CD14-positive monocyte (primary cell): ENCODE measurements around the gene RBM4B. TPM values are rescaled to one million over a fixed set of nuclear protein-coding genes. Genes with fewer than 3 reads are reported as not detected.

ENCODE experiments used
- DNase-seq, 3 donors: peaks; one replicate each; pipeline ENCODE4 v3.0.0-alpha.2; 2011 to 2022
- H2AFZ ChIP-seq: 2 replicates; pipeline ENCODE4 v1.6.0; 2012; ENCODE audit warnings: mild to moderate bottlenecking, low read depth, low read length, inconsistent platforms; ENCODE audit not compliant: insufficient read depth, poor library complexity, severe bottlenecking
- H3K27ac ChIP-seq, 2 donors: 1 replicate in 1 of 2; 2 replicates in 1 of 2; pipeline ENCODE4 v1.5.1; 2012 to 2013; ENCODE audit warnings: low read length in 2 of 2, control low read depth in 1 of 2, inconsistent platforms in 1 of 2, low read depth in 1 of 2, mild to moderate bottlenecking in 1 of 2
- H3K27me3 ChIP-seq, 2 donors: one replicate each; pipeline versions ENCODE4 v1.6.0 to v1.6.1; 2011 to 2013; ENCODE audit warnings: low read length in 2 of 2; ENCODE audit not compliant: control insufficient read depth in 2 of 2, insufficient read depth in 2 of 2
- H3K36me3 ChIP-seq, 2 donors: replicated peaks in 1 of 2; 1 replicate in 1 of 2; 2 replicates in 1 of 2; pipeline versions ENCODE4 v1.5.1 to v1.6.1; 2012 to 2013; ENCODE audit warnings: low read length in 2 of 2, control low read depth in 1 of 2, inconsistent platforms in 1 of 2, mild to moderate bottlenecking in 1 of 2; ENCODE audit not compliant: insufficient read depth in 2 of 2, control insufficient read depth in 1 of 2
- H3K4me1 ChIP-seq, 2 donors: 1 replicate in 1 of 2; 2 replicates in 1 of 2; pipeline versions ENCODE4 v1.5.1 to v1.6.1; 2012 to 2013; ENCODE audit warnings: low read length in 2 of 2, control low read depth in 1 of 2, inconsistent platforms in 1 of 2, mild to moderate bottlenecking in 1 of 2, moderate library complexity in 1 of 2; ENCODE audit not compliant: insufficient read depth in 2 of 2, control insufficient read depth in 1 of 2
- H3K4me2 ChIP-seq: replicated peaks from 2 replicates; pipeline ENCODE3; 2012; ENCODE audit warnings: low read length, moderate library complexity, mild to moderate bottlenecking; ENCODE audit not compliant: poor library complexity, severe bottlenecking; ENCODE audit errors: extremely low read depth
- H3K4me3 ChIP-seq, 3 experiments: fragments of 200-600 bp in 1 of 3; sonication (generic) in 1 of 3; replicated peaks in 1 of 3; 1 replicate in 2 of 3; 2 replicates in 1 of 3; pipeline ENCODE4 v1.5.1; 2011 to 2013; ENCODE audit warnings: low read length in 3 of 3, mild to moderate bottlenecking in 3 of 3, control low read depth in 2 of 3, low read depth in 2 of 3, inconsistent platforms in 1 of 3, moderate library complexity in 1 of 3
- H3K79me2 ChIP-seq: 2 replicates; pipeline ENCODE4 v1.6.0; 2012; ENCODE audit warnings: mild to moderate bottlenecking, control low read depth, inconsistent platforms, low read length, moderate library complexity; ENCODE audit not compliant: insufficient read depth
- H3K9ac ChIP-seq: 2 replicates; pipeline ENCODE4 v1.6.0; 2017; ENCODE audit warnings: low read length, mild to moderate bottlenecking; ENCODE audit not compliant: insufficient read depth, poor library complexity, severe bottlenecking
- H3K9me3 ChIP-seq, 2 donors: replicated peaks in 1 of 2; 1 replicate in 1 of 2; 2 replicates in 1 of 2; pipeline versions ENCODE4 v1.5.1 to v1.6.1; 2012 to 2013; ENCODE audit warnings: low read length in 2 of 2, control low read depth in 1 of 2; ENCODE audit not compliant: control insufficient read depth in 1 of 2, insufficient read depth in 1 of 2
- H4K20me1 ChIP-seq: 2 replicates; pipeline ENCODE4 v1.6.0; 2012; ENCODE audit warnings: mild to moderate bottlenecking, low read length, control low read depth, moderate library complexity; ENCODE audit not compliant: insufficient read depth
- H3K27ac Mint-ChIP-seq, 7 donors: one replicate each; pipeline ENCODE4 v1.8.0; 2020; ENCODE audit warnings: mild to moderate bottlenecking in 7 of 7, mixed read lengths in 7 of 7, moderate library complexity in 6 of 7, inconsistent platforms in 2 of 7
- H3K27me3 Mint-ChIP-seq, 3 donors: one replicate each; pipeline ENCODE4 v1.8.0; 2021 to 2022; ENCODE audit warnings: low read depth in 3 of 3, mild to moderate bottlenecking in 3 of 3, mixed read lengths in 3 of 3, moderate library complexity in 3 of 3, inconsistent platforms in 1 of 3
- H3K36me3 Mint-ChIP-seq, 2 donors: one replicate each; pipeline ENCODE4 v1.8.0; 2020; ENCODE audit warnings: mixed read lengths in 2 of 2, inconsistent platforms in 1 of 2, mild to moderate bottlenecking in 1 of 2
- H3K4me1 Mint-ChIP-seq: one replicate; pipeline ENCODE4 v1.8.0; 2020; ENCODE audit warnings: mild to moderate bottlenecking, mixed read lengths
- H3K4me3 Mint-ChIP-seq, 2 donors: one replicate each; pipeline ENCODE4 v1.8.0; 2020; ENCODE audit warnings: mild to moderate bottlenecking in 2 of 2, mixed read lengths in 2 of 2, moderate library complexity in 1 of 2
- H3K9me3 Mint-ChIP-seq, 7 donors: one replicate each; pipeline ENCODE4 v1.8.0; 2020 to 2022; ENCODE audit warnings: mixed read lengths in 7 of 7, mild to moderate bottlenecking in 6 of 7, moderate library complexity in 6 of 7, inconsistent platforms in 2 of 7
- CTCF ChIP-seq: fragments of 200-600 bp; IDR thresholded peaks from one replicate; pipeline ENCODE4 v1.8.0; 2022; ENCODE audit warnings: antibody characterized with exemption, mild to moderate bottlenecking
- WGBS: methylation state at CpG from one replicate; pipeline ENCODE4 v1.1.5; 2013; ENCODE audit warnings: missing lambda C conversion rate; ENCODE audit not compliant: insufficient coverage; 5-methylcytosine and 5-hydroxymethylcytosine counted together
- intact Hi-C, 2 donors: fragments of 100-400 bp; cut with micrococcal nuclease; formaldehyde crosslinking; loops; one replicate each; pipeline versions ENCODE4 v1.15.0 to v1.15.1; 2023
- polyA plus RNA-seq, 3 donors: library from polyadenylated mRNA; depleted of rRNA in 1 of 3; unstranded in 2 of 3; stranded (reverse) in 1 of 3; fragments of 300-500 nt in 2 of 3; fragments of >200 nt in 1 of 3; fragmentation: Illumina TruSeq in 2 of 3; gene quantifications; 1 replicate in 2 of 3; 2 replicates in 1 of 3; pipeline ENCODE4 v1.2.3, GENCODE V29; 2012 to 2021

RBM4B gene
- polyA plus RNA-seq, 3 donors: 7.8 to 14.3 (median 11.2) TPM

- Mint-ChIP-seq H3K4me3 (no peak overlapping the region), H3K4me1 (peaks cover 2% of the 10 kb centered on the region)
- no peaks in the 10 kb centered on the region for H3K4me1 ChIP-seq
Observed at GRCh38 chr11:66693356-66694055, 15.8 kb upstream of the RBM4B start.

DNA sequence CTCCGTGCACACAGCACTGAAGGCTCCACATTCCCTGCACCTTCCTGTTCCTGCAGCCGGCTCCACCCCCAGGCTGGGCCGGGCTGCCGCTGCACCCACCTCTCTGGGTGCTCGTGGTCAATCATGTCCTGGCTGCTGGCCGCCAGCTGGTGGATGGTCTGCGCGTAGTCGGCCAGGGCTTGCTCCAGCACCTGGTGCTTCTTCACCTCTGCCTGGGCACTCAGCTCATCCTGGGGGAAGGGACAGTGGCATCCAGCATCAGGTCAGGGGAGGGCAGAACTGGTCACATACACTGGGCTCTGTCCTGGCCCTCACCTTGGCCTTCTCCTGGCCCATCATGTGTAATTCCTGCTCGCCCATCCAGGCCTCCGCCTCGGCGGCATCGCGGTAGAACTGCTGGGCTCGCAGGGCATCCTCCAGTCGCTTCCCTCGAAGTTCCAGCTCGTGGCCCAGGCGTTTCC, 15.2 kb upstream of the RBM4B start:
- H3K27me3 Mint-ChIP-seq: peaks cover 0 to 8% (median 1%) of the 10 kb centered on the region in 3 donors
- H3K27ac Mint-ChIP-seq: peak overlapping the region in 1 of 7 donors; percentile 28
- no peak for TF ChIP-seq CTCF
- Histone ChIP-seq H3K4me1 (no peaks in the 10 kb centered on the region), H2AFZ (no peak overlapping the region), H4K20me1 (no peaks in the 10 kb centered on the region), H3K27me3 (no peaks in the 10 kb centered on the region), H3K79me2 (no peaks in the 10 kb centered on the region), H3K4me3 (no peak overlapping the region), H3K27ac (no peak overlapping the region), H3K9me3 (no peaks in the 10 kb centered on the region), H3K9ac (peak overlapping the region; percentile 4), H3K4me2 (no peak overlapping the region), H3K36me3 (no peaks in the 10 kb centered on the region)
- peaks cover 2% of the 10 kb centered on the region for H3K4me1 Mint-ChIP-seq
- no peaks in the 10 kb centered on the region for H3K36me3 Mint-ChIP-seq
- intact Hi-C loops: loop anchor here in 1 of 2 donors (10.0 kb wide), 1 partner anchor 282 kb away; the partner anchor contains the start of gene C11orf86
- no peak overlapping the region for H3K4me3 Mint-ChIP-seq
- 83% methylated on average over 20 of the region's 20 CpGs for WGBS
- no peaks in the 10 kb centered on the region for H3K9me3 Mint-ChIP-seq
- no peak for DNase-seq

More at GRCh38 chr11:66693356-66694055, 15.8 kb upstream of the RBM4B start:
- intact Hi-C loops: loop anchor here (2.0 to 10.0 kb wide), 2 partner anchors 141 to 281 kb away; partner anchors contain the start of gene C11orf86 (in 1 of the 2)
- H3K27me3 Mint-ChIP-seq: peaks cover 0 to 8% (median 1%) of the 10 kb centered on the region in 3 donors
- no peak for TF ChIP-seq CTCF
- no peaks in the 10 kb centered on the region for H3K36me3 Mint-ChIP-seq
- Histone ChIP-seq H3K36me3 (no peaks in the 10 kb centered on the region), H3K9me3 (no peaks in the 10 kb centered on the region), H3K27ac (no peak overlapping the region), H3K4me3 (no peak overlapping the region), H2AFZ (no peak overlapping the region), H3K4me2 (no peak overlapping the region), H4K20me1 (no peaks in the 10 kb centered on the region), H3K9ac (no peak overlapping the region), H3K79me2 (no peaks in the 10 kb centered on the region), H3K27me3 (no peaks in the 10 kb centered on the region)
- 92% methylated on average over 15 of the region's 15 CpGs for WGBS
- H3K9me3 Mint-ChIP-seq: no peaks in the 10 kb centered on the region
- no peak for DNase-seq
- H3K27ac Mint-ChIP-seq: peak overlapping the region in 1 of 7 donors; percentile 28
